SK-N-SH (cell line): Measurements from ENCODE around the gene AQP4.

ENCODE experiments used
- CTCF ChIP-seq: fragments of 200-600 bp; sonication (generic); IDR thresholded peaks from 2 replicates; pipeline ENCODE4 v1.6.1; 2017; ENCODE audit warnings: antibody characterized with exemption, mild to moderate bottlenecking, moderate library complexity
- ELF1 ChIP-seq: IDR thresholded peaks from 2 replicates; pipeline ENCODE4 v1.4.0; 2012
- EP300 ChIP-seq, 2 experiments: IDR thresholded peaks; 2 replicates each; pipeline versions ENCODE4 v1.4.0 to v1.6.1; 2012; ENCODE audit warnings: borderline replicate concordance in 1 of 2, low read depth in 1 of 2, low read length in 1 of 2
- EZH2phosphoT487 ChIP-seq: fragments of 200-600 bp; sonication (generic); IDR thresholded peaks from 2 replicates; pipeline ENCODE4 v1.6.1; 2017; ENCODE audit warnings: low read depth, mixed run types, mild to moderate bottlenecking, antibody characterized with exemption, moderate library complexity, borderline replicate concordance
- FOXJ3 ChIP-seq: sonication (generic); formaldehyde crosslinking; IDR thresholded peaks from 2 replicates; pipeline ENCODE4 v1.5.1; 2020; ENCODE audit warnings: mild to moderate bottlenecking, missing genetic modification reagents
- GATA2 ChIP-seq: sonication (generic); formaldehyde crosslinking; IDR thresholded peaks from 2 replicates; pipeline ENCODE4 v1.5.0; 2020; ENCODE audit warnings: mild to moderate bottlenecking, missing genetic modification reagents
- JUND ChIP-seq: IDR thresholded peaks from 2 replicates; pipeline ENCODE4 v1.4.0; 2012
- NFIC ChIP-seq: IDR thresholded peaks from 2 replicates; pipeline ENCODE4 v1.4.0; 2012; ENCODE audit warnings: borderline replicate concordance
- NRF1 ChIP-seq: IDR thresholded peaks from 2 replicates; pipeline ENCODE4 v1.6.1; 2012; ENCODE audit warnings: low read depth, mild to moderate bottlenecking, low read length
- POLR2AphosphoS5 ChIP-seq: IDR thresholded peaks from 2 replicates; pipeline ENCODE4 v1.6.1; 2012; ENCODE audit warnings: low read depth, low read length
- RAD21 ChIP-seq: IDR thresholded peaks from 2 replicates; pipeline ENCODE4 v1.6.1; 2012; ENCODE audit warnings: mild to moderate bottlenecking, low read length
- TCF12 ChIP-seq: IDR thresholded peaks from 2 replicates; pipeline ENCODE4 v1.4.0; 2012
- TEAD4 ChIP-seq: IDR thresholded peaks from 2 replicates; pipeline ENCODE4 v1.4.0; 2012; ENCODE audit warnings: mild to moderate bottlenecking, borderline replicate concordance; ENCODE audit not compliant: insufficient read depth
- TF ChIP-seq, protein P1 (sequence below): IDR thresholded peaks from 2 replicates; pipeline ENCODE4 v1.4.0; 2012; ENCODE audit warnings: low read depth, borderline replicate concordance

DNA sequence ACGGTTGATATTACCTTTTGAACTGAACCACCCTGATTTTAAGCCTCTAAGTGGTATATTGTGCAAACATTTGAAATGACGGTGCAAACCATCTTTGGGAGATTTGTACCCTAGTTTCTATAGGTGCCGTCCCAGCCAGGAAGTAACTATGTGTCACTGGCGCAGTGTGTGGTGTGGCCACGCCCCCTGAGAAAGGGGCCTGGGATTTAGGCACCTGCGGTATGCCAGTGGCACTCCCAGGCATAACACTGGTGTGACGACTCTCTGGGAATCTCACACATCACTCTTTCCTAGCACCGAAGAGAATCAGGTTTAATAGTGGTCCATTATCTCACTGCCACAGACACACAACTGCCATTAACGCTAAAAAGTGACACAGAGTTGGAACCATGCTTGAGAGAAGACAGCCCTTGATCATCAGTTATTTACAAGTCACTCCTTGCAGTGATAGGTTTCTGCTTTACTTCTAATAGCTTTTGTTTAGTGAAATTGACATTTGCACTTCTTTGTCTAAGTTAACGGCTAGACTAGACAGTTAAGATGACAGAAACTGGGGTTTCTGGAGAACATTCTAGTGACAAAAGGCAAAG, 11.1 kb downstream of the AQP4 start:
- TF ChIP-seq POLR2AphosphoS5, result no peak
- no peak for TF ChIP-seq CTCF
- TF ChIP-seq NRF1, result no peak
- TF ChIP-seq ELF1, result no peak
- TF ChIP-seq RAD21, result no peak
- TF ChIP-seq FOXJ3, result no peak
- TF ChIP-seq NFIC, result no peak
- no peak for TF ChIP-seq GATA2
- no peak for TF ChIP-seq JUND
- TF ChIP-seq TEAD4, result no peak
- TF ChIP-seq TCF12, result no peak
- no peak for TF ChIP-seq EP300 (IDR thresholded peaks at IDR 0.05; ENCODE audit: borderline replicate concordance in 1 of 2, low read depth in 1 of 2, low read length in 1 of 2)
- no peak for TF ChIP-seq EZH2phosphoT487
- TF ChIP-seq, protein P1, sequence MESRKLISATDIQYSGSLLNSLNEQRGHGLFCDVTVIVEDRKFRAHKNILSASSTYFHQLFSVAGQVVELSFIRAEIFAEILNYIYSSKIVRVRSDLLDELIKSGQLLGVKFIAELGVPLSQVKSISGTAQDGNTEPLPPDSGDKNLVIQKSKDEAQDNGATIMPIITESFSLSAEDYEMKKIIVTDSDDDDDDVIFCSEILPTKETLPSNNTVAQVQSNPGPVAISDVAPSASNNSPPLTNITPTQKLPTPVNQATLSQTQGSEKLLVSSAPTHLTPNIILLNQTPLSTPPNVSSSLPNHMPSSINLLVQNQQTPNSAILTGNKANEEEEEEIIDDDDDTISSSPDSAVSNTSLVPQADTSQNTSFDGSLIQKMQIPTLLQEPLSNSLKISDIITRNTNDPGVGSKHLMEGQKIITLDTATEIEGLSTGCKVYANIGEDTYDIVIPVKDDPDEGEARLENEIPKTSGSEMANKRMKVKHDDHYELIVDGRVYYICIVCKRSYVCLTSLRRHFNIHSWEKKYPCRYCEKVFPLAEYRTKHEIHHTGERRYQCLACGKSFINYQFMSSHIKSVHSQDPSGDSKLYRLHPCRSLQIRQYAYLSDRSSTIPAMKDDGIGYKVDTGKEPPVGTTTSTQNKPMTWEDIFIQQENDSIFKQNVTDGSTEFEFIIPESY, result no peak
